PC-3 (cell line): Measurements from ENCODE around the gene ABL1. TPM values are rescaled to one million over a fixed set of nuclear protein-coding genes. Genes with fewer than 3 reads are reported as not detected.

Experiments used
- ATAC-seq: fragments of 200-7000 bp; cut with Tn5 transposase; 2 replicates; pipeline ENCODE4 v1.9.1; 2020; ENCODE audit warnings: mild to moderate bottlenecking, moderate library complexity
- BruUV-seq: library from RNA; stranded (reverse); fragments of 400-500 nt; replicated peaks from 2 replicates; lab custom pipeline; 2021; lab: Mats Ljungman, UMichigan
- CTCF ChIA-PET: fragments of 300-600 bp; sonication (Branson Sonifier 250); formaldehyde crosslinking; loops from one replicate; lab custom pipeline; 2022; ENCODE audit warnings: antibody characterized with exemption; lab: Charles Lee
- POLR2A ChIA-PET: fragments of 300-600 bp; sonication (Branson Sonifier 250); formaldehyde crosslinking; loops from one replicate; lab custom pipeline; 2022; ENCODE audit warnings: antibody characterized with exemption; ENCODE audit not compliant: unreplicated experiment; lab: Charles Lee
- DNase-seq: peaks from one replicate; pipeline ENCODE4 v3.0.0-alpha.2; 2015
- H2AFZ ChIP-seq: fragments of 300-600 bp; sonication (generic); 2 replicates; pipeline ENCODE4 v1.6.0; 2016; ENCODE audit warnings: antibody characterized with exemption, low read length
- H3F3A ChIP-seq: fragments of 300-600 bp; sonication (generic); one replicate; pipeline ENCODE4 v1.6.0; 2017; ENCODE audit warnings: antibody characterized with exemption, low read length, control low read depth, mild to moderate bottlenecking; ENCODE audit not compliant: unreplicated experiment
- H3K27ac ChIP-seq: fragments of 300-600 bp; sonication (generic); 2 replicates; pipeline ENCODE4 v1.5.1; 2016; ENCODE audit warnings: mild to moderate bottlenecking, low read length
- H3K27me3 ChIP-seq: fragments of 300-600 bp; sonication (generic); 2 replicates; pipeline ENCODE4 v1.6.1; 2016; ENCODE audit warnings: low read length, mixed read lengths
- H3K36me3 ChIP-seq: fragments of 300-600 bp; sonication (generic); 2 replicates; pipeline ENCODE4 v1.6.1; 2016; ENCODE audit warnings: low read depth, mixed run types, low read length, mixed read lengths
- H3K4me1 ChIP-seq: fragments of 300-600 bp; sonication (generic); 2 replicates; pipeline ENCODE4 v1.5.1; 2016; ENCODE audit warnings: low read length; ENCODE audit not compliant: insufficient read depth
- H3K4me2 ChIP-seq: fragments of 300-600 bp; sonication (generic); 2 replicates; pipeline ENCODE4 v1.6.0; 2016; ENCODE audit warnings: low read length
- H3K4me3 ChIP-seq: fragments of 300-600 bp; sonication (generic); 2 replicates; pipeline ENCODE4 v1.5.1; 2016; ENCODE audit warnings: mild to moderate bottlenecking, low read length, mixed read lengths
- H3K79me2 ChIP-seq: fragments of 300-600 bp; sonication (generic); 2 replicates; pipeline ENCODE4 v1.6.1; 2017; ENCODE audit warnings: low read length, mixed read lengths
- H3K9ac ChIP-seq: fragments of 300-600 bp; sonication (generic); 2 replicates; pipeline ENCODE4 v1.6.0; 2016; ENCODE audit warnings: mild to moderate bottlenecking, low read length
- H3K9me2 ChIP-seq: fragments of 300-600 bp; sonication (generic); replicated peaks from 2 replicates; pipeline ENCODE4 v1.6.1; 2016; ENCODE audit warnings: mixed run types, low read length, mixed read lengths
- H3K9me3 ChIP-seq: fragments of 300-600 bp; sonication (generic); 2 replicates; pipeline ENCODE4 v1.6.1; 2016; ENCODE audit warnings: low read length, mixed read lengths
- H4K20me1 ChIP-seq: fragments of 300-600 bp; sonication (generic); 2 replicates; pipeline ENCODE4 v1.6.1; 2016; ENCODE audit warnings: low read length, mixed read lengths
- CTCF ChIP-seq: fragments of 300-600 bp; sonication (generic); conservative IDR thresholded peaks from 2 replicates; pipeline ENCODE4 v1.5.1; 2017; ENCODE audit warnings: antibody characterized with exemption, low read depth, mild to moderate bottlenecking, low read length
- EZH2 ChIP-seq: fragments of 300-600 bp; sonication (generic); IDR thresholded peaks from one replicate; pipeline ENCODE4 v1.6.1; 2017; ENCODE audit warnings: antibody characterized with exemption, mild to moderate bottlenecking, low read length; ENCODE audit not compliant: unreplicated experiment
- EZH2phosphoT487 ChIP-seq: fragments of 300-600 bp; sonication (generic); IDR thresholded peaks from 2 replicates; pipeline ENCODE4 v1.6.1; 2018; ENCODE audit warnings: mild to moderate bottlenecking, antibody characterized with exemption, low read length, borderline replicate concordance
- intact Hi-C: fragments of 100-400 bp; cut with micrococcal nuclease; formaldehyde crosslinking; loops from 2 replicates; pipeline ENCODE4 v1.9.0; 2023
- total RNA-seq: library from RNA; depleted of rRNA; stranded (reverse); fragments of >200 nt; gene quantifications from 2 replicates; pipeline ENCODE4 v1.2.3, GENCODE V29; 2014

The ABL1 gene
- total RNA-seq, 1 experiment from 2014 or later = 22.8 TPM

GRCh38 chr9:130845254-130845653, 10.2 kb downstream of the ABL1 start:
- peaks cover 8% of the 10 kb centered on the region for H3F3A ChIP-seq
- no peak overlapping the region for H2AFZ ChIP-seq
- POLR2A ChIA-PET = no interaction called here
- ATAC-seq = no peak
- DNase-seq = no peak
- no TSS peak for BruUV-seq
- H3K9ac ChIP-seq = no peak overlapping the region
- H4K20me1 ChIP-seq = no peaks in the 10 kb centered on the region; the same call in 1 of the 2 replicates
- no peak overlapping the region for H3K27ac ChIP-seq
- no peaks in the 10 kb centered on the region for H3K9me2 ChIP-seq
- 0 out of 2 replicates have a peak overlapping the region, but pooled peaks have one; percentile 57 for H3K4me3 ChIP-seq
- CTCF ChIA-PET = interaction anchor here (0.7 kb wide), 1 partner anchor 92 kb away, joined by 3 read pairs; no protein-coding TSS in a partner anchor
- no peaks in the 10 kb centered on the region for H3K9me3 ChIP-seq
- intact Hi-C loops = loop anchor here (5.0 kb wide), 1 partner anchor 138 kb away; no protein-coding TSS in a partner anchor
- H3K4me1 ChIP-seq = peaks cover 39% of the 10 kb centered on the region
- no peaks in the 10 kb centered on the region for H3K36me3 ChIP-seq
- H3K27me3 ChIP-seq = no peaks in the 10 kb centered on the region
- H3K79me2 ChIP-seq = peaks cover 80% of the 10 kb centered on the region
- TF ChIP-seq EZH2phosphoT487 (no peak), CTCF (no peak), EZH2 (no peak)
- H3K4me2 ChIP-seq = peak overlapping the region; percentile 89

GRCh38 chr9:130845901-130846481, 10.9 kb downstream of the ABL1 start:
- peak overlapping the region; percentile 92 for H3K27ac ChIP-seq
- POLR2A ChIA-PET = interaction anchor here (0.6 to 0.7 kb wide), 2 partner anchors 70 to 73 kb away, joined by 4 to 5 read pairs; no protein-coding TSS in a partner anchor
- intact Hi-C loops = loop anchor here (1.0 to 5.0 kb wide), 2 partner anchors 75 to 139 kb away; no protein-coding TSS in a partner anchor
- H3K9me2 ChIP-seq = no peaks in the 10 kb centered on the region
- H3F3A ChIP-seq = peaks cover 8% of the 10 kb centered on the region
- no peaks in the 10 kb centered on the region; the same call in 1 of the 2 replicates for H4K20me1 ChIP-seq
- H3K4me1 ChIP-seq = peaks cover 39% of the 10 kb centered on the region
- ATAC-seq (peak; percentile 36), DNase-seq (peak; percentile 15)
- H3K9me3 ChIP-seq = no peaks in the 10 kb centered on the region
- BruUV-seq = no TSS peak
- peak overlapping the region; percentile 57; the same call in 1 of the 2 replicates for H3K4me3 ChIP-seq
- H3K27me3 ChIP-seq = no peaks in the 10 kb centered on the region
- no peak overlapping the region for H2AFZ ChIP-seq
- CTCF ChIA-PET = interaction anchor here (0.7 to 0.9 kb wide), 2 partner anchors 21 to 88 kb away, joined by 3 to 4 read pairs; no protein-coding TSS in a partner anchor
- H3K4me2 ChIP-seq = peak overlapping the region; percentile 89
- peaks cover 80% of the 10 kb centered on the region for H3K79me2 ChIP-seq
- no peaks in the 10 kb centered on the region for H3K36me3 ChIP-seq
- no peak for TF ChIP-seq EZH2phosphoT487
- H3K9ac ChIP-seq = peak overlapping the region; percentile 60; the same call in 1 of the 2 replicates

DNA sequence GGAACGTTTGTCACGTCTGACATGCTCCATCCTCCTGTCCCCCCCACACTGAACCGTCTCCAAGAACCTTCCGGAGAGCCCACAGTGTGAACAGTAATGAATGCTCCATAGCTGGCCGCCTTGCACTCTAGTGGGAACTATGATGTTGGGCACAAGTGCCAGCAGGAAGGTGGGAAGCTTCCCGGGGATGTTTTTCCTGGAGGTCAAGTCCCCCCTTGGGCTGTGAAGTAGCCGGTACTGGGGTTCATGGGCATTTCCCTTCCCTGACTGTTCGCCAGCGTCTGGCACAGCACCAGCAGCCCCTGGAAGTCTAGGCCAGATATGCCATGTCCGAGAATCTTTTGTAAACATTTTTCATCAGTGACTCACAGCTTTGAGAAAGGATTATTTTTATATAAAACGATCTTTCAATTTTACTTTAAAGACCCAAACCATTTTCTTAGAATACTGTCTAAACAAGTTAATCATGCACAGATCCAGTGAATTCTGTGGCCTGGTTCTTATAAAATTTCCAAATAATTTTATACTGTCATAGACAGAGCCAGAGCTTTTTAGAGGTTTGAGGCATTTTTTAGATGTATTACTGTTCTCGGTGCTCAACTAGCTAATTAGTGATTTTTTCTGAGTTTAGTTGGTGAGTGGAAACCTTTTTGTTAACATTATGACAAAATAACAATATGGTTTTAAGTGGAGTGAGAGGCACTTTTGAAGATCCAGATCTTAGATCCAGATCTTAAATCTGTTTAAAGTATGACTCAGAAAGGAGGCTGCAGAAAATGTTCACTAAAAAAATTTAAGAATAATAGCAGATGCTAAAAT, 11.6 kb downstream of the ABL1 start:
- Histone ChIP-seq H3K9me2 (no peaks in the 10 kb centered on the region), H3K4me2 (peak overlapping the region; percentile 89), H3K27me3 (no peaks in the 10 kb centered on the region), H2AFZ (no peak overlapping the region), H3K4me3 (peak overlapping the region; percentile 57), H3K4me1 (peaks cover 39% of the 10 kb centered on the region), H3K9me3 (no peaks in the 10 kb centered on the region), H3K9ac (peak overlapping the region; percentile 60), H4K20me1 (no peaks in the 10 kb centered on the region; the same call in 1 of the 2 replicates), H3K79me2 (peaks cover 81% of the 10 kb centered on the region), H3K27ac (peak overlapping the region; percentile 92), H3K36me3 (no peaks in the 10 kb centered on the region), H3F3A (peaks cover 8% of the 10 kb centered on the region)
- BruUV-seq = no TSS peak
- ATAC-seq = peak; percentile 71
- DNase-seq = peak; percentile 67
- TF ChIP-seq CTCF (no peak), EZH2 (no peak), EZH2phosphoT487 (no peak)
- ChIA-PET POLR2A (interaction anchor here (0.6 kb wide), 1 partner anchor 74 kb away, joined by 5 read pairs; no protein-coding TSS in a partner anchor), CTCF (interaction anchor here (0.6 to 0.9 kb wide), 3 partner anchors 20 to 331 kb away, joined by 3 to 4 read pairs (median 3); no protein-coding TSS in a partner anchor)
- intact Hi-C loops = loop anchor here (1.0 to 5.0 kb wide), 2 partner anchors 75 to 139 kb away; no protein-coding TSS in a partner anchor
